B cell (primary cell): ENCODE data around the gene CHST11. TPM values are rescaled to one million over a fixed set of nuclear protein-coding genes. Genes with fewer than 3 reads are reported as not detected.

Experiments used
- ATAC-seq: fragments of 200-7000 bp; cut with Tn5 transposase; one replicate; pipeline ENCODE4 v1.10.0; 2021; ENCODE audit warnings: low read depth, mild to moderate bottlenecking, moderate number of reproducible peaks, moderate library complexity
- CTCF ChIA-PET: fragments of 350-600 bp; sonication (Branson Sonifier 250); formaldehyde crosslinking; loops from one replicate; lab custom pipeline; 2021; ENCODE audit warnings: antibody characterized with exemption, inconsistent platforms; lab: Charles Lee
- POLR2A ChIA-PET: fragments of 350-600 bp; sonication (Branson Sonifier 250); formaldehyde crosslinking; loops from one replicate; lab custom pipeline; 2021; ENCODE audit warnings: antibody characterized with exemption; lab: Charles Lee
- DNase-seq: peaks from one replicate; pipeline ENCODE4 v3.0.0; 2013
- H2AFZ ChIP-seq: 2 replicates; pipeline ENCODE4 v1.6.1; 2012; ENCODE audit warnings: mild to moderate bottlenecking, low read depth, low read length; ENCODE audit not compliant: insufficient read depth, poor library complexity, severe bottlenecking
- H3K27ac ChIP-seq, 2 donors: 1 replicate in 1 of 2; 2 replicates in 1 of 2; pipeline ENCODE4 v1.5.1; 2012 to 2013; ENCODE audit warnings: low read length in 2 of 2, mild to moderate bottlenecking in 2 of 2, moderate library complexity in 1 of 2
- H3K27me3 ChIP-seq, 4 experiments: fragments of 200-600 bp in 1 of 4; sonication (generic) in 1 of 4; replicated peaks in 1 of 4; 1 replicate in 2 of 4; 2 replicates in 2 of 4; pipeline versions ENCODE4 v1.6.1 to v1.7.0; 2013 to 2016; ENCODE audit warnings: low read length in 3 of 4, mild to moderate bottlenecking in 2 of 4, mixed read lengths in 1 of 4, moderate library complexity in 1 of 4; ENCODE audit not compliant: insufficient read depth in 4 of 4, control insufficient read depth in 3 of 4; ENCODE audit errors: control extremely low read depth in 1 of 4
- H3K36me3 ChIP-seq, 2 experiments: replicated peaks in 1 of 2; 1 replicate in 1 of 2; 2 replicates in 1 of 2; pipeline versions ENCODE4 v1.6.1 to v1.7.1; 2013; ENCODE audit warnings: low read length in 1 of 2; ENCODE audit not compliant: insufficient read depth in 2 of 2, control insufficient read depth in 1 of 2; ENCODE audit errors: control extremely low read depth in 1 of 2, extremely low read depth in 1 of 2
- H3K4me1 ChIP-seq, 2 donors: fragments of 200-600 bp in 1 of 2; sonication (generic) in 1 of 2; 1 replicate in 1 of 2; 2 replicates in 1 of 2; pipeline versions ENCODE4 v1.5.1 to v1.6.1; 2013 to 2017; ENCODE audit warnings: low read length in 2 of 2; ENCODE audit not compliant: control insufficient read depth in 2 of 2, insufficient read depth in 2 of 2
- H3K4me2 ChIP-seq: replicated peaks from 2 replicates; pipeline ENCODE3; 2012; ENCODE audit warnings: mild to moderate bottlenecking, low read depth, low read length; ENCODE audit not compliant: poor library complexity, severe bottlenecking
- H3K4me3 ChIP-seq, 5 experiments: fragments of 200-600 bp in 1 of 5; sonication (generic) in 1 of 5; 1 replicate in 3 of 5; 2 replicates in 2 of 5; pipeline versions ENCODE4 v1.5.1 to v1.7.0; 2011 to 2016; ENCODE audit warnings: low read length in 4 of 5, mild to moderate bottlenecking in 4 of 5, low read depth in 2 of 5, control low read depth in 1 of 5, moderate library complexity in 1 of 5; ENCODE audit not compliant: insufficient read depth in 1 of 5; ENCODE audit errors: control extremely low read depth in 1 of 5, extremely low read depth in 1 of 5
- H3K79me2 ChIP-seq: fragments of 200-600 bp; sonication (generic); one replicate; pipeline ENCODE4 v1.6.0; 2016; ENCODE audit warnings: low read length; ENCODE audit not compliant: control insufficient read depth, insufficient read depth
- H3K9ac ChIP-seq: fragments of 200-600 bp; sonication (generic); 2 replicates; pipeline ENCODE4 v1.6.1; 2017; ENCODE audit warnings: mild to moderate bottlenecking, low read length, moderate library complexity
- H3K9me3 ChIP-seq, 3 donors: one replicate each; pipeline versions ENCODE4 v1.6.1 to v1.7.1; 2013; ENCODE audit warnings: low read length in 2 of 3; ENCODE audit not compliant: control insufficient read depth in 2 of 3, insufficient read depth in 1 of 3; ENCODE audit errors: control extremely low read depth in 1 of 3
- H4K20me1 ChIP-seq: 2 replicates; pipeline ENCODE4 v1.6.0; 2012; ENCODE audit warnings: mild to moderate bottlenecking, low read length; ENCODE audit not compliant: insufficient read depth, control insufficient read depth, poor library complexity, severe bottlenecking
- H3K27ac Mint-ChIP-seq: one replicate; pipeline ENCODE4 v1.8.0; 2021; ENCODE audit warnings: mixed read lengths
- H3K27me3 Mint-ChIP-seq: one replicate; pipeline ENCODE4 v1.8.0; 2021; ENCODE audit warnings: mixed read lengths
- H3K4me1 Mint-ChIP-seq: one replicate; pipeline ENCODE4 v1.8.0; 2021; ENCODE audit warnings: mixed read lengths
- H3K4me3 Mint-ChIP-seq: one replicate; pipeline ENCODE4 v1.8.0; 2021; ENCODE audit warnings: mixed read lengths
- H3K9me3 Mint-ChIP-seq: one replicate; pipeline ENCODE4 v1.8.0; 2022; ENCODE audit warnings: mixed read lengths; ENCODE audit not compliant: insufficient read depth
- CTCF ChIP-seq: fragments of 200-600 bp; IDR thresholded peaks from one replicate; pipeline ENCODE4 v1.8.0; 2022; ENCODE audit warnings: antibody characterized with exemption, mild to moderate bottlenecking
- EZH2 ChIP-seq: IDR thresholded peaks from 2 replicates; pipeline ENCODE4 v1.6.1; 2012; ENCODE audit warnings: borderline replicate concordance, low read depth, mild to moderate bottlenecking, moderate library complexity, low read length; ENCODE audit not compliant: insufficient read depth, poor library complexity, severe bottlenecking
- WGBS: methylation state at CpG from one replicate; pipeline ENCODE4 v1.1.5; 2013; ENCODE audit warnings: missing lambda C conversion rate; ENCODE audit not compliant: insufficient coverage; 5-methylcytosine and 5-hydroxymethylcytosine counted together
- intact Hi-C: fragments of 100-400 bp; cut with micrococcal nuclease; formaldehyde crosslinking; loops from one replicate; pipeline ENCODE4 v1.10.0; 2022
- polyA plus RNA-seq: library from polyadenylated mRNA; depleted of rRNA; stranded (reverse); fragments of >200 nt; gene quantifications from 2 replicates; pipeline ENCODE4 v1.2.3, GENCODE V29; 2012
- total RNA-seq, 2 donors: library from RNA; stranded (reverse); fragments of 120-200 nt in 1 of 2; gene quantifications; 1 replicate in 1 of 2; 2 replicates in 1 of 2; pipeline versions ENCODE4 v1.2.3 to v1.2.4, GENCODE V29; 2013 to 2022

The CHST11 gene
- total and polyA plus RNA-seq, 2 donors (not counting 1 experiment from before 2014, with no cell fraction given) = 46.3 to 152 TPM

GRCh38 chr12:104412681-104413080, 44.1 kb upstream of the CHST11 start:
- H3K27me3 Mint-ChIP-seq = no peaks in the 10 kb centered on the region
- intact Hi-C loops = no loop called here
- ChIA-PET POLR2A (no interaction called here), CTCF (interaction anchor here (1.4 kb wide), 1 partner anchor 640 kb away, joined by 3 read pairs; no protein-coding TSS in a partner anchor)
- H3K27me3 ChIP-seq = peaks cover 0 to 3% (median 0%) of the 10 kb centered on the region in 4 experiments
- H3K4me3 Mint-ChIP-seq = peak overlapping the region; percentile 68
- peak; percentile 14 for DNase-seq
- H3K36me3 ChIP-seq = no peaks in the 10 kb centered on the region
- H3K4me3 ChIP-seq = no peak overlapping the region
- H3K4me1 ChIP-seq = peaks cover 5 to 29% of the 10 kb centered on the region in 2 donors
- H3K27ac Mint-ChIP-seq = no peak overlapping the region
- no peak for ATAC-seq
- no peak overlapping the region for H3K27ac ChIP-seq
- no peak for TF ChIP-seq EZH2
- no peak for TF ChIP-seq CTCF
- H3K9ac ChIP-seq = no peak overlapping the region
- H3K9me3 ChIP-seq = no peaks in the 10 kb centered on the region
- no peaks in the 10 kb centered on the region for H3K79me2 ChIP-seq
- 65% methylated on average over 8 of the region's 8 CpGs for WGBS
- H3K4me2 ChIP-seq = no peak overlapping the region
- no peaks in the 10 kb centered on the region for H4K20me1 ChIP-seq
- H2AFZ ChIP-seq = no peak overlapping the region
- no peaks in the 10 kb centered on the region for H3K9me3 Mint-ChIP-seq
- H3K4me1 Mint-ChIP-seq = peaks cover 15% of the 10 kb centered on the region

GRCh38 chr12:104413330-104413729, 43.4 kb upstream of the CHST11 start:
- H3K27me3 Mint-ChIP-seq = no peaks in the 10 kb centered on the region
- Histone ChIP-seq H2AFZ (no peak overlapping the region), H3K9me3 (no peaks in the 10 kb centered on the region), H3K4me3 (no peak overlapping the region), H3K79me2 (no peaks in the 10 kb centered on the region), H3K36me3 (no peaks in the 10 kb centered on the region), H3K27ac (no peak overlapping the region), H4K20me1 (no peaks in the 10 kb centered on the region), H3K4me1 (peaks cover 5 to 29% of the 10 kb centered on the region in 2 donors), H3K4me2 (no peak overlapping the region), H3K27me3 (peaks cover 0 to 3% (median 0%) of the 10 kb centered on the region in 4 experiments), H3K9ac (no peak overlapping the region)
- intact Hi-C loops = no loop called here
- no peaks in the 10 kb centered on the region for H3K9me3 Mint-ChIP-seq
- ATAC-seq = no peak
- peaks cover 15% of the 10 kb centered on the region for H3K4me1 Mint-ChIP-seq
- TF ChIP-seq CTCF (no peak), EZH2 (no peak)
- POLR2A ChIA-PET = no interaction called here
- CTCF ChIA-PET = interaction anchor here (0.5 to 1.4 kb wide), 2 partner anchors 107 to 640 kb away, joined by 3 read pairs; no protein-coding TSS in a partner anchor
- 89% methylated on average over 3 of the region's 6 CpGs for WGBS
- DNase-seq = no peak
- H3K27ac Mint-ChIP-seq = no peak overlapping the region
- peak overlapping the region; percentile 1 for H3K4me3 Mint-ChIP-seq
